Measurements from ENCODE around the gene SIGLEC1. TPM values are rescaled to one million over a fixed set of nuclear protein-coding genes. Genes with fewer than 3 reads are reported as not detected.

The SIGLEC1 gene
- total and polyA plus RNA-seq, 2 experiments from 2014 or later: not detected

DNA sequence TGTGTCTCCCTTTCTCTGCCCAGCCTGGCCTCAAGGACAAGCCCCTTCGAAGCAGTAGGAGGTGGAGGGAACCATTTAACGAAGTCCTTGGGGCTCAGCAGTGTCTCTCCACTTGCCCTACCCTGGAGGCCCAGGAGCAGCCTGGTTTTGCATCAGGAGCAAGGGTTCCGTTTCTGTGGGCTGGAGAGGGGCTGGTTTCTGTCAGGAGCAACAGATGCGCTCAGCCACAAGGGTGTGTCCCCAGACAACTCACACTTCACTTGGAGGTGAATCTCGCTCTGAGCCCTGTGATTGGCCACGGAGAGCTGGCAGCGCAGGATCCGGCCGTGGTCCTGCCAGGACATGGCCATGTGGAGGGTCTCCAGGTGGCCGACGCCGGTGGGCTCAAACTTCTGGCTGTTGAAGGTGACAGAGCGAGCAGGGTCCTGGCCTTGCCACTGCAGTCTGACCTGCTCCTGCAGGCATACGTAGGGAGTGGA is 6.9 kb downstream of the SIGLEC1 start:
- Histone ChIP-seq H3K4me1 (ENCODE audit: insufficient read depth) (no peaks in the 10 kb centered on the region), H3K79me2 (replicated peaks; ENCODE audit: insufficient read depth) (no peaks in the 10 kb centered on the region), H3K27me3 (ENCODE audit: insufficient read depth) (no peaks in the 10 kb centered on the region), H3K4me3 (no peak overlapping the region), H3K27ac (ENCODE audit: low read depth) (no peak overlapping the region), H4K20me1 (replicated peaks; ENCODE audit: insufficient read depth) (no peaks in the 10 kb centered on the region), H2AFZ (no peak overlapping the region), H3K36me3 (ENCODE audit: insufficient read depth) (no peaks in the 10 kb centered on the region), H3F3A (replicated peaks; ENCODE audit: low read depth) (no peaks in the 10 kb centered on the region), H3K4me2 (no peak overlapping the region), H3K9me2 (ENCODE audit: insufficient read depth) (no peaks in the 10 kb centered on the region)
- no peaks in the 10 kb centered on the region for H3K36me3 Mint-ChIP-seq (ENCODE audit: low read depth)
- DNase-seq (ENCODE audit: low spot score) (no peak), ATAC-seq (peak; percentile 36)
- no peaks in the 10 kb centered on the region for H3K4me1 Mint-ChIP-seq
- H3K4me3 Mint-ChIP-seq: no peak overlapping the region
- H3K27ac Mint-ChIP-seq: no peak overlapping the region
- no peaks in the 10 kb centered on the region for H3K9me3 Mint-ChIP-seq
- TF ChIP-seq NANOG (IDR thresholded peaks at IDR 0.05; ENCODE audit: borderline replicate concordance) (no peak), POLR2AphosphoS5 (IDR thresholded peaks at IDR 0.05; ENCODE audit: low read depth) (no peak), EZH2 (IDR thresholded peaks at IDR 0.05; ENCODE audit: low read depth, unreplicated experiment) (no peak), STAT1 (IDR thresholded peaks at IDR 0.05; ENCODE audit: unreplicated experiment) (no peak), ZNF114 (CRISPR knock-in tag; IDR thresholded peaks at IDR 0.05) (no peak), JUNB (IDR thresholded peaks at IDR 0.05; ENCODE audit: unreplicated experiment) (no peak), CREB1 (CRISPR knock-in tag; IDR thresholded peaks at IDR 0.05; ENCODE audit: low read depth) (no peak)
- TF ChIP-seq, protein P1, sequence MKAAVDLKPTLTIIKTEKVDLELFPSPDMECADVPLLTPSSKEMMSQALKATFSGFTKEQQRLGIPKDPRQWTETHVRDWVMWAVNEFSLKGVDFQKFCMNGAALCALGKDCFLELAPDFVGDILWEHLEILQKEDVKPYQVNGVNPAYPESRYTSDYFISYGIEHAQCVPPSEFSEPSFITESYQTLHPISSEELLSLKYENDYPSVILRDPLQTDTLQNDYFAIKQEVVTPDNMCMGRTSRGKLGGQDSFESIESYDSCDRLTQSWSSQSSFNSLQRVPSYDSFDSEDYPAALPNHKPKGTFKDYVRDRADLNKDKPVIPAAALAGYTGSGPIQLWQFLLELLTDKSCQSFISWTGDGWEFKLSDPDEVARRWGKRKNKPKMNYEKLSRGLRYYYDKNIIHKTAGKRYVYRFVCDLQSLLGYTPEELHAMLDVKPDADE (IDR thresholded peaks at IDR 0.05): no peak
- TF ChIP-seq, protein P2, sequence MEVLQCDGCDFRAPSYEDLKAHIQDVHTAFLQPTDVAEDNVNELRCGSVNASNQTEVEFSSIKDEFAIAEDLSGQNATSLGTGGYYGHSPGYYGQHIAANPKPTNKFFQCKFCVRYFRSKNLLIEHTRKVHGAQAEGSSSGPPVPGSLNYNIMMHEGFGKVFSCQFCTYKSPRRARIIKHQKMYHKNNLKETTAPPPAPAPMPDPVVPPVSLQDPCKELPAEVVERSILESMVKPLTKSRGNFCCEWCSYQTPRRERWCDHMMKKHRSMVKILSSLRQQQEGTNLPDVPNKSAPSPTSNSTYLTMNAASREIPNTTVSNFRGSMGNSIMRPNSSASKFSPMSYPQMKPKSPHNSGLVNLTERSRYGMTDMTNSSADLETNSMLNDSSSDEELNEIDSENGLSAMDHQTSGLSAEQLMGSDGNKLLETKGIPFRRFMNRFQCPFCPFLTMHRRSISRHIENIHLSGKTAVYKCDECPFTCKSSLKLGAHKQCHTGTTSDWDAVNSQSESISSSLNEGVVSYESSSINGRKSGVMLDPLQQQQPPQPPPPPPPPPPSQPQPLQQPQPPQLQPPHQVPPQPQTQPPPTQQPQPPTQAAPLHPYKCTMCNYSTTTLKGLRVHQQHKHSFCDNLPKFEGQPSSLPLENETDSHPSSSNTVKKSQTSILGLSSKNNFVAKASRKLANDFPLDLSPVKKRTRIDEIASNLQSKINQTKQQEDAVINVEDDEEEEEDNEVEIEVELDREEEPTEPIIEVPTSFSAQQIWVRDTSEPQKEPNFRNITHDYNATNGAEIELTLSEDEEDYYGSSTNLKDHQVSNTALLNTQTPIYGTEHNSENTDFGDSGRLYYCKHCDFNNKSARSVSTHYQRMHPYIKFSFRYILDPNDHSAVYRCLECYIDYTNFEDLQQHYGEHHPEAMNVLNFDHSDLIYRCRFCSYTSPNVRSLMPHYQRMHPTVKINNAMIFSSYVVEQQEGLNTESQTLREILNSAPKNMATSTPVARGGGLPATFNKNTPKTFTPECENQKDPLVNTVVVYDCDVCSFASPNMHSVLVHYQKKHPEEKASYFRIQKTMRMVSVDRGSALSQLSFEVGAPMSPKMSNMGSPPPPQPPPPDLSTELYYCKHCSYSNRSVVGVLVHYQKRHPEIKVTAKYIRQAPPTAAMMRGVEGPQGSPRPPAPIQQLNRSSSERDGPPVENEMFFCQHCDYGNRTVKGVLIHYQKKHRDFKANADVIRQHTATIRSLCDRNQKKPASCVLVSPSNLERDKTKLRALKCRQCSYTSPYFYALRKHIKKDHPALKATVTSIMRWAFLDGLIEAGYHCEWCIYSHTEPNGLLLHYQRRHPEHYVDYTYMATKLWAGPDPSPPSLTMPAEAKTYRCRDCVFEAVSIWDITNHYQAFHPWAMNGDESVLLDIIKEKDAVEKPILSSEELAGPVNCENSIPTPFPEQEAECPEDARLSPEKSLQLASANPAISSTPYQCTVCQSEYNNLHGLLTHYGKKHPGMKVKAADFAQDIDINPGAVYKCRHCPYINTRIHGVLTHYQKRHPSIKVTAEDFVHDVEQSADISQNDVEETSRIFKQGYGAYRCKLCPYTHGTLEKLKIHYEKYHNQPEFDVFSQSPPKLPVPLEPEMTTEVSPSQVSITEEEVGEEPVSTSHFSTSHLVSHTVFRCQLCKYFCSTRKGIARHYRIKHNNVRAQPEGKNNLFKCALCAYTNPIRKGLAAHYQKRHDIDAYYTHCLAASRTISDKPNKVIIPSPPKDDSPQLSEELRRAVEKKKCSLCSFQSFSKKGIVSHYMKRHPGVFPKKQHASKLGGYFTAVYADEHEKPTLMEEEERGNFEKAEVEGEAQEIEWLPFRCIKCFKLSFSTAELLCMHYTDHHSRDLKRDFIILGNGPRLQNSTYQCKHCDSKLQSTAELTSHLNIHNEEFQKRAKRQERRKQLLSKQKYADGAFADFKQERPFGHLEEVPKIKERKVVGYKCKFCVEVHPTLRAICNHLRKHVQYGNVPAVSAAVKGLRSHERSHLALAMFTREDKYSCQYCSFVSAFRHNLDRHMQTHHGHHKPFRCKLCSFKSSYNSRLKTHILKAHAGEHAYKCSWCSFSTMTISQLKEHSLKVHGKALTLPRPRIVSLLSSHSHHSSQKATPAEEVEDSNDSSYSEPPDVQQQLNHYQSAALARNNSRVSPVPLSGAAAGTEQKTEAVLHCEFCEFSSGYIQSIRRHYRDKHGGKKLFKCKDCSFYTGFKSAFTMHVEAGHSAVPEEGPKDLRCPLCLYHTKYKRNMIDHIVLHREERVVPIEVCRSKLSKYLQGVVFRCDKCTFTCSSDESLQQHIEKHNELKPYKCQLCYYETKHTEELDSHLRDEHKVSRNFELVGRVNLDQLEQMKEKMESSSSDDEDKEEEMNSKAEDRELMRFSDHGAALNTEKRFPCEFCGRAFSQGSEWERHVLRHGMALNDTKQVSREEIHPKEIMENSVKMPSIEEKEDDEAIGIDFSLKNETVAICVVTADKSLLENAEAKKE (CRISPR knock-in tag; IDR thresholded peaks at IDR 0.05): no peak
- H3K27me3 Mint-ChIP-seq (ENCODE audit: insufficient read depth, low read depth, poor library complexity): peaks cover 5% of the 10 kb centered on the region
